Measurements from ENCODE around the gene CD6.

Gene CD6

GRCh38 chr11:61011950-61012736 lies 40.7 kb downstream of the CD6 start:
- no peak for FAIRE-seq

GRCh38 chr11:61012737-61013215 lies 41.3 kb downstream of the CD6 start:
- no peak for FAIRE-seq

DNA sequence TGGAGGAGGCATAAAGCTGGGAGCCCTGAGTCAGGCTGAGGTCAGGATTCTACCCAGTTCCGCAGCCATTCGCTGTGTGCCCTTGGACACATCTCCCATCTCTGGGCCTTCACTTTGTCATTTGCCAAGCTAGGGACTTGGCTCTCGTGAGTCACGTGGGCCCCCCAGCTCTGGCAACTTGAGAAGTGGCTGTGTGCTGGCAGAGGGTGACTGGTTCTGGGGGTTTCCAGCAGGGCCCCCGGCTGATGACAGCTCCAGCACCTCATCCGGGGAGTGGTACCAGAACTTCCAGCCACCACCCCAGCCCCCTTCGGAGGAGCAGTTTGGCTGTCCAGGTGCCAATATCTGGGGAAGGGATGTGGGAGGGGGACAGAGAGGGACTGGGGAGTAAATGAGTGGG lies 46.6 kb downstream of the CD6 start:
- no peak for FAIRE-seq

DNA sequence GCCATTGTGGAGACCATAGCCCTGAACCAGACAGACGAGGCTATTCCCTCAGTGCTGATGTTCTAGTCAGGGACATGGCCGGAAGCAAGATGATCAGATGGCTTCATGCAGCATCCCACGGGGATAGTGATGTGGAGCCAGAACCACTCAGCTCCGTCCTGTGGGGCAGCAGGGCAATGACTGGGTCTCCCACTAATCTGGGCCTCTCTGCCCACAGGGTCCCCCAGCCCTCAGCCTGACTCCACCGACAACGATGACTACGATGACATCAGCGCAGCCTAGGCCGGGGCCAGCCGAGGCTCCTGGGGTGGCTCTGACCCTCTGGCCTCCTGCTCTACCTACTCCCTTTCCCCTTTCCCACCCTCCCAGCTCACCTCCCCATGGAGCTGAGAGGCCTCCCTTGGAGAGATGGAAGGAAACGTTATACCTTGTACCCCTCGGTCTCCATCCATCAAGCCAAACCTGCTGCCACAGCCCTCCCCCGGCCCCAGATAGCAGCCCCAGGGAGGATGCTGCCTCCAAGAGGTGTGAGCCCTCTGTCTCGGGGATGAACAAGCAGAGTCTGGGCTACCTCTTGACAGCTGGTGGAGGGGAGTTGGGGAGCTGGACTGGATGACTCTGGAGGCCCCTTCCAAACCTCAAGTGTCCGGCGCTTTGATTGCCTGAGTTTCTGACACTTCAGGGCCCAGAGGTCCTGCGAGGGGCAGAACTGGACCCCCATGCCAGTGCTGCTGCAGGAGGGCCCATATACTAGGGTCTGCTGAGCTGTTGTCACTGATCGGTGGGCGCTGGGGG lies 47.8 kb downstream of the CD6 start:
- no peak for FAIRE-seq

- FAIRE-seq, result no peak
Measured at GRCh38 chr11:61019832-61020405, 48.4 kb downstream of the CD6 start.

GRCh38 chr11:61020551-61021235 lies 49.2 kb downstream of the CD6 start:
- FAIRE-seq, result no peak

GRCh38 chr11:61021661-61022212 lies 50.3 kb downstream of the CD6 start:
- FAIRE-seq, result no peak

GRCh38 chr11:61022311-61023085 lies 51.0 kb downstream of the CD6 start:
- FAIRE-seq, result no peak

DNA sequence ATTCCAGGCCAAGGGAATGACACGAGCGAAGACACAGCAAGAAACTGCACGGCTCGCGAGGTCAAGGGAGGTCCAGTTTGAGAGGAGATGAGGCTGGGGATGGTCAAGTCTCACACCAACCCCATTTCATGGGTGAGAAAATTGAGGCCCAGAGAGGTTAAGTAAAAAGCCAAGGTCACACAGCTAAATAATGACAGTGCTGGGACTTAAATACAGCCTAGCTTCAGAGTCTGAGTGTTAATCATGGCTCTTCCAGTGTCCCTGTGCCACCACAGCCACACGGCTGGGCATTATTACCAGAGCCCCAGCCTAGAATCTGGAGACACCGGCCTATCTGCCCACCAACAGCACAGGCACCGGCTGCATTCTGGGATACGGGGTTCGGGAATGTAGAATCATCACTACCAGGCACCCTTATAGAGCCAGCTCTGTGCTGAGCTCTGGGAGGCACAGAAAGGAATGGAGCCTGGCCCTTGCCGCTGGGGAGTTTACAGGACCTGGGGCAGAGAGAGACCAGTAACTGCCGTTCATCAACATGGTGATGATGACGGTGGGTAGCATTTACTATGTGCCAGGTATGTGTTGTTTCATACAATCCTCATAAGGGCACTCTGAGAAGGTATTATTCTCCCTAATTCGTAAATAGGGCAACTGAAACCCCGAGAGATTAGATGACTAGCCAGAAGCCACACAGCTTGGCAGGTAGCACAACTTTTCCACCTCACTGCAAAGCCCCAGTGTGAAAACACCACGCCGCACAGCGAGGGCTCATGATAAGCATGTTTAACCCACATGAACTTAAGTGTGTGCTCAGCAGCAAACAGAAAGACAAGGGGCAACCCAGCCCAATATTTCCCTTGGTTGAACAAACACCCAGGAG lies 51.8 kb downstream of the CD6 start:
- no peak for FAIRE-seq

DNA sequence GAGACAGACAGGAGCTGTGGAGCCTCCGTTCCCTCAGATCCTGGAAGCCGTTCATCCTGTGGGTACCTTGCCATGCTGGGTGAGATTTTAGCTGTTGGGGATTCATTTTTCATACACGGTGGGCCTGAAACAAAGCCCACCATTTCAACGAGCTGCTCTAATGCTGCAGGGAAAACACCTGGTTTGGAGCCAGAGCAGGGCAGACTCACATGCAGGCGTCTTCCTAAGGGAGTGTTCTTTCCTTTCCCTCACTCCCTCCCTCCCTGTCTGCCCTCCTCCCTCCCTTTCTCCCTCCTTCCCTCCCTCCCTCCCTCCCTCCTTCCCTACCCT lies 52.5 kb downstream of the CD6 start:
- FAIRE-seq, result no peak

DNA sequence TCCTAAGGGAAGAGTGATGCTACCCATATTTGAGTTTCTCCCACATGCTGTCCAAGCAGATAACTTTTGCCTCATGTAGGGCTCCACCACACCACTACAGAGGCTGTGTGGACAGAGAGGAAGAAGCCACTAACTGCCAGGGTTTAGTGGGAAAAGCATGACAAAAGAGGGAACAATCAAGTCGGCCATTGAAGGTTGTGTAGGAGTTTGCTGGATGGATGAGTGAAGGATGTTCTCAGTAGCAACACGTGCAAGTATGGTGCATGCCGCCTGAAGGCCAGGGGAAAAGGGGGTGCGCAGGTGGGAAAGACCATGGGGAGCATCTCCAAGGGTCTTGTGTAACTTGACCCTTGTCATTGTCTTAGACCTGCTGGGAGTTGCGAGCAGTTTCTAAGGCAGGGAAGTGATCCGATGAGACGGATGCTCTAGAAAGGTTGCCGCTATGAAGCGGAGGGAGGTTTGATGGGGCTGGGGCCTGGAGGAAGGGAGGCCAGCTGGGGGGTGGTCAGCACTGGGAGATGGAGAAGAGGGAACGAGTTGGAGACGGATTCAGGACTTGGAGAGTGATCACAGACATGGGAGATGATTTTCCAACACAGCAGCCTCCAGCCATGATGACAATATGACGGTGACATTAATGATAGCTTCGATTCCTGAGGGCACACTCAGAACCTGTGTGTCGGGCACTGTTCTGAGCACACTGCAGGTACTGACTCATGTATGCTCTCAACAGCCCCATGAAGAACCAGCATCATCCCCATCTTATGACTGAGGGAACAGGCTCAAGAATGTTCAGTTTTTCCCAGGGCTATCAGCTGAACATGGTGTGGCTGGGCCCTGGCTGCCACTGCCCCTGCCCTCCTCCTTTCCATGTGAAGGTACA lies 53.7 kb downstream of the CD6 start:
- FAIRE-seq, result no peak

- FAIRE-seq, result no peak
Measured at GRCh38 chr11:61025821-61026120, 54.3 kb downstream of the CD6 start.

GRCh38 chr11:61026121-61027031 lies 54.9 kb downstream of the CD6 start:
- no peak for FAIRE-seq

GRCh38 chr11:61027141-61027840 lies 55.8 kb downstream of the CD6 start:
- no peak for FAIRE-seq

GRCh38 chr11:61028135-61028729 lies 56.8 kb downstream of the CD6 start:
- FAIRE-seq, result no peak

GRCh38 chr11:61032824-61033223 lies 61.3 kb downstream of the CD6 start:
- no peak for FAIRE-seq

- no peak for FAIRE-seq
Measured at GRCh38 chr11:61033417-61033816, 61.9 kb downstream of the CD6 start.

DNA sequence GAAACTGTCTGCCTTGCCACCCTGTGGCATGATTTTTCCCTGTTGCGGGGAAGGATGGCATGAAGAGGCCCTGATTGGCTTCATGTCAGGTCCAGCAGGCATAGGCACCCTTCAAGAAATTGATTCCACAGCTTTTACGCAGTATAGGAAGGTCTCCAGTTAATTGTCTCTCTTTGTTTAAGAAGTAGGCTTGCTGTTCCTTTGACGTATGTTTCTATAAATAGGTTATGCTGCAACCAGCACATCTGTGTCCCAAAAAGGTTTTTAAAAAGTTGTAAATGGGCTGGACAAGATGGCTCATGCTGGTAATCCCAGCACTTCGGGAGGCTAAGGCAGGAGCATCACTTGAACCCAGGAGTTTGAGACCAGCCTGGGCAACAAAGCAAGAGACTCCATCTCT lies 62.6 kb downstream of the CD6 start:
- FAIRE-seq, result no peak
